Mucosa of descending colon (tissue), 3 donors: ENCODE data around the gene BARHL2. TPM values are rescaled to one million over a fixed set of nuclear protein-coding genes. Genes with fewer than 3 reads are reported as not detected.

Experiments
- ATAC-seq: fragments of 200-7000 bp; cut with Tn5 transposase; one replicate; pipeline ENCODE4 v1.9.1; 2020; ENCODE audit warnings: mild to moderate bottlenecking, moderate library complexity
- DNase-seq, 3 donors: peaks; one replicate each; pipeline ENCODE4 v3.0.0-alpha.2; 2020
- H3K36me3 ChIP-seq: fragments of 200-600 bp; one replicate; pipeline ENCODE4 v1.8.0; 2021; ENCODE audit warnings: low read depth, mild to moderate bottlenecking
- H3K4me1 ChIP-seq: fragments of 200-600 bp; one replicate; pipeline ENCODE4 v1.8.0; 2021; ENCODE audit warnings: low read depth, mild to moderate bottlenecking
- H3K4me3 ChIP-seq: fragments of 200-600 bp; one replicate; pipeline ENCODE4 v1.8.0; 2021; ENCODE audit warnings: mild to moderate bottlenecking
- H3K9me3 ChIP-seq: fragments of 200-600 bp; one replicate; pipeline ENCODE4 v1.8.0; 2021; ENCODE audit warnings: mild to moderate bottlenecking
- CTCF ChIP-seq: fragments of 200-600 bp; IDR thresholded peaks from one replicate; pipeline ENCODE4 v1.8.0; 2022; ENCODE audit warnings: antibody characterized with exemption, mild to moderate bottlenecking
- intact Hi-C, 2 donors: fragments of 100-400 bp; cut with DNase I in 1 of 2; cut with micrococcal nuclease in 1 of 2; formaldehyde crosslinking; loops; one replicate each; pipeline versions ENCODE4 v1.11.0 to v1.11.1; 2022; cut with DNase I, micrococcal nuclease
- total RNA-seq, 3 donors: library from RNA; stranded (reverse); fragmentation: NEBNext Ultra II Directional in 2 of 3; extraction: Animal tissue kit (Norgen Biotek cat#: 25700) in 2 of 3; gene quantifications; one replicate each; pipeline versions ENCODE4 v1.2.1 to v1.2.4, GENCODE V29; 2021 to 2023
- donor health status: DM: no; HTN: no; CAD: no; lungs with moderate emphysema.
- donor health status: DM: no; HTN: no; CAD: no.
- donor health status: DM: no; HTN: yes; CAD: no.

BARHL2 gene
- total RNA-seq, 3 donors from 2014 or later, result not detected

- Histone ChIP-seq H3K4me1 (peaks cover 33% of the 10 kb centered on the region), H3K4me3 (no peak overlapping the region), H3K9me3 (no peaks in the 10 kb centered on the region), H3K36me3 (no peaks in the 10 kb centered on the region)
- intact Hi-C loops, result loop anchor here in 1 of 2 donors (10.0 kb wide), 1 partner anchor 112 kb away; no protein-coding TSS in a partner anchor
- no peak for TF ChIP-seq CTCF
- ATAC-seq, result no peak
- no peak for DNase-seq
These were observed 5.9 kb upstream of the BARHL2 start for GRCh38 chr1:90722874-90723589.

- no peaks in the 10 kb centered on the region for H3K36me3 ChIP-seq
- H3K9me3 ChIP-seq, result no peaks in the 10 kb centered on the region
- intact Hi-C loops, result loop anchor here in 1 of 2 donors (10.0 kb wide), 1 partner anchor 113 kb away; no protein-coding TSS in a partner anchor
- peak; percentile 74 for ATAC-seq
- H3K4me1 ChIP-seq, result peaks cover 27% of the 10 kb centered on the region
- peak; percentile 53 for TF ChIP-seq CTCF
- no peak overlapping the region for H3K4me3 ChIP-seq
- peak in 2 of 3 donors; percentile 57 to 84 for DNase-seq
These were observed 4.4 kb upstream of the BARHL2 start for GRCh38 chr1:90721210-90722194.

GRCh38 chr1:90720145-90720636 lies 3.1 kb upstream of the BARHL2 start:
- no peak for ATAC-seq

GRCh38 chr1:90719330-90720144 lies 2.4 kb upstream of the BARHL2 start:
- Histone ChIP-seq H3K4me1 (peaks cover 9% of the 10 kb centered on the region), H3K9me3 (no peaks in the 10 kb centered on the region), H3K4me3 (no peak overlapping the region), H3K36me3 (no peaks in the 10 kb centered on the region)
- ATAC-seq (no peak), DNase-seq (no peak)
- intact Hi-C loops, result loop anchor here in 1 of 2 donors (10.0 kb wide), 1 partner anchor 115 kb away; no protein-coding TSS in a partner anchor
- TF ChIP-seq CTCF, result no peak

More at GRCh38 chr1:90720145-90720636, 3.1 kb upstream of the BARHL2 start:
- no peak for TF ChIP-seq CTCF
- no peak overlapping the region for H3K4me3 ChIP-seq
- intact Hi-C loops, result loop anchor here in 1 of 2 donors (10.0 kb wide), 1 partner anchor 115 kb away; no protein-coding TSS in a partner anchor
- H3K9me3 ChIP-seq, result no peaks in the 10 kb centered on the region
- H3K36me3 ChIP-seq, result no peaks in the 10 kb centered on the region
- peaks cover 14% of the 10 kb centered on the region for H3K4me1 ChIP-seq
- no peak for DNase-seq
